HCT116 (cell line): ENCODE results near the gene CGAS.

Source experiments
- CTCF ChIP-seq, 3 experiments: fragments of 200-600 bp in 1 of 3; sonication (generic) in 1 of 3; IDR thresholded peaks in 2 of 3; conservative IDR thresholded peaks in 1 of 3; 2 replicates each; pipeline ENCODE4 v1.5.1; 2012 to 2017; ENCODE audit warnings: low read depth in 2 of 3, low read length in 2 of 3, antibody characterized with exemption in 1 of 3, borderline replicate concordance in 1 of 3, control low read depth in 1 of 3, mild to moderate bottlenecking in 1 of 3, mixed read lengths in 1 of 3, mixed run types in 1 of 3, moderate library complexity in 1 of 3; ENCODE audit not compliant: insufficient read depth in 1 of 3
- ELF1 ChIP-seq: IDR thresholded peaks from 2 replicates; pipeline ENCODE4 v1.6.1; 2012; ENCODE audit warnings: low read depth, borderline replicate concordance
- EZH2 ChIP-seq: fragments of 200-600 bp; sonication (generic); IDR thresholded peaks from 2 replicates; pipeline ENCODE4 v1.6.1; 2017; ENCODE audit warnings: antibody characterized with exemption, mixed run types
- EZH2phosphoT487 ChIP-seq: fragments of 200-600 bp; IDR thresholded peaks from 2 replicates; pipeline ENCODE4 v1.6.1; 2018; ENCODE audit warnings: antibody characterized with exemption, borderline replicate concordance
- POLR2A ChIP-seq: IDR thresholded peaks from 2 replicates; pipeline ENCODE4 v1.7.0; 2011; ENCODE audit warnings: borderline replicate concordance; ENCODE audit not compliant: insufficient read depth, insufficient read length; ENCODE audit errors: extremely low read depth
- POLR2AphosphoS5 ChIP-seq: IDR thresholded peaks from 2 replicates; pipeline ENCODE4 v1.6.1; 2011; ENCODE audit warnings: mild to moderate bottlenecking, low read depth, low read length, moderate library complexity
- RAD21 ChIP-seq: IDR thresholded peaks from 2 replicates; pipeline ENCODE4 v1.6.1; 2012; ENCODE audit warnings: low read depth, mild to moderate bottlenecking

GRCh38 chr6:73460056-73460455 is 8.0 kb upstream of the CGAS start:
- TF ChIP-seq CTCF (IDR thresholded peaks at IDR 0.05 in 2 of 3, conservative IDR thresholded peaks at IDR 0.05 in 1 of 3; ENCODE audit: borderline replicate concordance in 1 of 3, insufficient read depth in 1 of 3, low read depth in 2 of 3, low read length in 2 of 3) (no peak), ELF1 (no peak), POLR2AphosphoS5 (no peak), POLR2A (no peak), RAD21 (no peak), EZH2 (no peak), EZH2phosphoT487 (no peak)
